H9 (cell line): ENCODE results near the gene MPP2. TPM values are rescaled to one million over a fixed set of nuclear protein-coding genes. Genes with fewer than 3 reads are reported as not detected.

ENCODE experiments used
- DNase-seq: peaks from one replicate; pipeline ENCODE4 v3.0.0-alpha.2; 2017
- H2AFZ ChIP-seq: one replicate; pipeline ENCODE4 v1.6.1; 2013; ENCODE audit warnings: mild to moderate bottlenecking, low read length, control low read depth, moderate library complexity
- H2AK5ac ChIP-seq: 2 replicates; pipeline ENCODE4 v1.6.1; 2013; ENCODE audit warnings: low read length, control low read depth, mixed read lengths; ENCODE audit not compliant: insufficient read length
- H2BK120ac ChIP-seq: one replicate; pipeline ENCODE4 v1.6.1; 2013; ENCODE audit warnings: low read depth, mild to moderate bottlenecking, low read length, control low read depth, inconsistent platforms; ENCODE audit not compliant: poor library complexity, severe bottlenecking
- H2BK12ac ChIP-seq: 2 replicates; pipeline ENCODE4 v1.6.1; 2013; ENCODE audit warnings: low read length, control low read depth, mixed read lengths, low read depth; ENCODE audit not compliant: insufficient read length
- H2BK15ac ChIP-seq: 2 replicates; pipeline ENCODE4 v1.6.1; 2013; ENCODE audit warnings: low read depth, low read length, control low read depth
- H2BK20ac ChIP-seq: one replicate; pipeline ENCODE4 v1.6.1; 2013; ENCODE audit warnings: low read depth, mild to moderate bottlenecking, low read length, control low read depth, inconsistent platforms; ENCODE audit not compliant: poor library complexity, severe bottlenecking
- H2BK5ac ChIP-seq: 2 replicates; pipeline ENCODE4 v1.6.1; 2013; ENCODE audit warnings: low read length, control low read depth, mixed read lengths; ENCODE audit not compliant: insufficient read length
- H3K14ac ChIP-seq: 2 replicates; pipeline ENCODE4 v1.6.1; 2013; ENCODE audit warnings: low read length, control low read depth; ENCODE audit not compliant: insufficient read depth
- H3K18ac ChIP-seq: 2 replicates; pipeline ENCODE4 v1.6.1; 2013; ENCODE audit warnings: low read depth, mild to moderate bottlenecking, mixed read lengths, low read length, control low read depth; ENCODE audit not compliant: insufficient read length
- H3K23ac ChIP-seq: 2 replicates; pipeline ENCODE4 v1.6.1; 2013; ENCODE audit warnings: low read length, control low read depth, mixed read lengths, low read depth; ENCODE audit not compliant: insufficient read length
- H3K23me2 ChIP-seq: 2 replicates; pipeline ENCODE4 v1.6.1; 2013; ENCODE audit warnings: low read depth, mild to moderate bottlenecking, mixed read lengths, low read length, control low read depth; ENCODE audit not compliant: insufficient read length, poor library complexity, severe bottlenecking
- H3K27ac ChIP-seq: 2 replicates; pipeline ENCODE4 v1.5.1; 2013; ENCODE audit warnings: low read length, control low read depth, mixed read lengths, low read depth; ENCODE audit not compliant: insufficient read length
- H3K27me3 ChIP-seq: 2 replicates; pipeline ENCODE4 v1.6.1; 2013; ENCODE audit warnings: low read length, control low read depth, inconsistent platforms; ENCODE audit not compliant: insufficient read depth
- H3K4ac ChIP-seq: 2 replicates; pipeline ENCODE4 v1.6.1; 2013; ENCODE audit warnings: low read depth, mild to moderate bottlenecking, control low read depth, inconsistent platforms, low read length, moderate library complexity
- H3K4me1 ChIP-seq: 2 replicates; pipeline ENCODE4 v1.6.1; 2013; ENCODE audit warnings: low read length, control low read depth, inconsistent platforms; ENCODE audit not compliant: insufficient read depth
- H3K4me2 ChIP-seq: 2 replicates; pipeline ENCODE4 v1.6.1; 2013; ENCODE audit warnings: low read length, control low read depth, mixed read lengths; ENCODE audit not compliant: insufficient read length, insufficient read depth
- H3K56ac ChIP-seq: 2 replicates; pipeline ENCODE4 v1.6.1; 2013; ENCODE audit warnings: low read depth, mild to moderate bottlenecking, mixed read lengths, low read length, control low read depth; ENCODE audit not compliant: insufficient read length
- H3K79me1 ChIP-seq: 2 replicates; pipeline ENCODE4 v1.6.1; 2013; ENCODE audit warnings: low read depth, mild to moderate bottlenecking, moderate library complexity, low read length, control low read depth, inconsistent platforms; ENCODE audit not compliant: insufficient read depth, poor library complexity, severe bottlenecking
- H3K79me2 ChIP-seq: 2 replicates; pipeline ENCODE4 v1.6.1; 2013; ENCODE audit warnings: low read length, control low read depth, inconsistent platforms; ENCODE audit not compliant: insufficient read depth
- H3K9ac ChIP-seq: 2 replicates; pipeline ENCODE4 v1.6.1; 2013; ENCODE audit warnings: low read length, control low read depth, mixed read lengths; ENCODE audit not compliant: insufficient read length; ENCODE audit errors: extremely low read depth
- H3K9me3 ChIP-seq: one replicate; pipeline ENCODE4 v1.6.1; 2013; ENCODE audit warnings: low read depth, low read length, inconsistent platforms; ENCODE audit not compliant: control insufficient read depth
- H3T11ph ChIP-seq: one replicate; pipeline ENCODE4 v1.6.1; 2013; ENCODE audit warnings: mild to moderate bottlenecking, low read length, control low read depth, inconsistent platforms
- H4K20me1 ChIP-seq: one replicate; pipeline ENCODE4 v1.6.1; 2013; ENCODE audit not compliant: control insufficient read depth, insufficient read length, insufficient read depth
- H4K5ac ChIP-seq: 2 replicates; pipeline ENCODE4 v1.6.1; 2013; ENCODE audit warnings: low read depth, mild to moderate bottlenecking, mixed read lengths, low read length, control low read depth; ENCODE audit not compliant: insufficient read length
- H4K8ac ChIP-seq: replicated peaks from 2 replicates; pipeline ENCODE4 v1.6.1; 2013; ENCODE audit warnings: low read length, control low read depth, mixed read lengths, low read depth; ENCODE audit not compliant: insufficient read length
- H4K91ac ChIP-seq: 2 replicates; pipeline ENCODE4 v1.6.1; 2013; ENCODE audit warnings: low read depth, mild to moderate bottlenecking, moderate library complexity, mixed read lengths, low read length, control low read depth; ENCODE audit not compliant: insufficient read length
- H3K27ac Mint-ChIP-seq, 3 experiments: 2 replicates in 2 of 3; 3 replicates in 1 of 3; pipeline ENCODE4 v1.8.0; 2020 to 2021; ENCODE audit warnings: mixed read lengths in 3 of 3, mild to moderate bottlenecking in 1 of 3, moderate library complexity in 1 of 3
- H3K27me3 Mint-ChIP-seq: 2 replicates; pipeline ENCODE4 v1.8.0; 2021; ENCODE audit warnings: low read depth, mild to moderate bottlenecking, moderate library complexity, mixed read lengths
- H3K36me3 Mint-ChIP-seq, 3 experiments: 2 replicates in 2 of 3; 3 replicates in 1 of 3; pipeline ENCODE4 v1.8.0; 2020 to 2021; ENCODE audit warnings: low read depth in 3 of 3, mixed read lengths in 3 of 3; ENCODE audit not compliant: insufficient read depth in 1 of 3
- H3K4me1 Mint-ChIP-seq, 2 experiments: 2 replicates each; pipeline ENCODE4 v1.8.0; 2020; ENCODE audit warnings: mixed read lengths in 2 of 2
- H3K4me3 Mint-ChIP-seq, 2 experiments: 2 replicates in 1 of 2; 3 replicates in 1 of 2; pipeline ENCODE4 v1.8.0; 2020 to 2021; ENCODE audit warnings: mild to moderate bottlenecking in 2 of 2, mixed read lengths in 2 of 2, moderate library complexity in 1 of 2
- H3K9me3 Mint-ChIP-seq, 2 experiments: 2 replicates in 1 of 2; 3 replicates in 1 of 2; pipeline ENCODE4 v1.8.0; 2020; ENCODE audit warnings: mild to moderate bottlenecking in 2 of 2, mixed read lengths in 2 of 2, moderate library complexity in 1 of 2
- WGBS: extraction: QIAGEN DNeasy Blood & Tissue Kit; methylation state at CpG from one replicate; pipeline ENCODE4 v1.1.7; 2013; ENCODE audit warnings: missing lambda C conversion rate, low lambda C conversion rate, mixed read lengths; ENCODE audit not compliant: insufficient read length; ENCODE audit errors: extremely low coverage; 5-methylcytosine and 5-hydroxymethylcytosine counted together
- total RNA-seq: library from RNA; stranded (reverse); gene quantifications from 2 replicates; pipeline ENCODE4 v1.2.1, GENCODE V29; 2021
- TF ChIP-seq, protein P1 (sequence below): fragments of 200-600 bp; sonication (generic); conservative IDR thresholded peaks from 3 replicates; pipeline ENCODE4 v1.8.0; 2021; ENCODE audit warnings: antibody characterized with exemption, mild to moderate bottlenecking

Gene MPP2
- total RNA-seq, 1 experiment from 2014 or later, result 16.3 TPM

DNA sequence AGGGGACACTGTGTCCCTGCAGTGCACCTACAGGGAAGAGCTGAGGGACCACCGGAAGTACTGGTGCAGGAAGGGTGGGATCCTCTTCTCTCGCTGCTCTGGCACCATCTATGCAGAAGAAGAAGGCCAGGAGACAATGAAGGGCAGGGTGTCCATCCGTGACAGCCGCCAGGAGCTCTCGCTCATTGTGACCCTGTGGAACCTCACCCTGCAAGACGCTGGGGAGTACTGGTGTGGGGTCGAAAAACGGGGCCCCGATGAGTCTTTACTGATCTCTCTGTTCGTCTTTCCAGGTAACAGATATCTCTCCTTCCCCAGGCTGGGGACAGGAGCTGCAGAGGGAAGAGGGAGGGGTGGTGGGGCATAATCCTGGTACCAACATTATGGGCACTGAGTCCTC lies 58.7 kb downstream of the MPP2 start:
- H3K18ac ChIP-seq, result no peak overlapping the region
- peaks cover 13 to 19% of the 10 kb centered on the region in 2 experiments for H3K4me1 Mint-ChIP-seq
- H3K79me2 ChIP-seq, result no peaks in the 10 kb centered on the region
- no peaks in the 10 kb centered on the region for H3K9me3 ChIP-seq
- no peaks in the 10 kb centered on the region for H3K36me3 Mint-ChIP-seq
- TF ChIP-seq, protein P1, sequence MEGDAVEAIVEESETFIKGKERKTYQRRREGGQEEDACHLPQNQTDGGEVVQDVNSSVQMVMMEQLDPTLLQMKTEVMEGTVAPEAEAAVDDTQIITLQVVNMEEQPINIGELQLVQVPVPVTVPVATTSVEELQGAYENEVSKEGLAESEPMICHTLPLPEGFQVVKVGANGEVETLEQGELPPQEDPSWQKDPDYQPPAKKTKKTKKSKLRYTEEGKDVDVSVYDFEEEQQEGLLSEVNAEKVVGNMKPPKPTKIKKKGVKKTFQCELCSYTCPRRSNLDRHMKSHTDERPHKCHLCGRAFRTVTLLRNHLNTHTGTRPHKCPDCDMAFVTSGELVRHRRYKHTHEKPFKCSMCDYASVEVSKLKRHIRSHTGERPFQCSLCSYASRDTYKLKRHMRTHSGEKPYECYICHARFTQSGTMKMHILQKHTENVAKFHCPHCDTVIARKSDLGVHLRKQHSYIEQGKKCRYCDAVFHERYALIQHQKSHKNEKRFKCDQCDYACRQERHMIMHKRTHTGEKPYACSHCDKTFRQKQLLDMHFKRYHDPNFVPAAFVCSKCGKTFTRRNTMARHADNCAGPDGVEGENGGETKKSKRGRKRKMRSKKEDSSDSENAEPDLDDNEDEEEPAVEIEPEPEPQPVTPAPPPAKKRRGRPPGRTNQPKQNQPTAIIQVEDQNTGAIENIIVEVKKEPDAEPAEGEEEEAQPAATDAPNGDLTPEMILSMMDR, result no peak
- H4K8ac ChIP-seq, result no peak overlapping the region
- WGBS, result no CpG with 5 or more reads among the region's 10 CpGs
- no peak overlapping the region for H4K91ac ChIP-seq
- no peak overlapping the region for H3K27ac ChIP-seq
- H3K79me1 ChIP-seq, result no peaks in the 10 kb centered on the region
- H3K23me2 ChIP-seq, result no peaks in the 10 kb centered on the region
- no peak overlapping the region for H3K9ac ChIP-seq
- no peak overlapping the region; a peak in 1 of 7 replicates for H3K27ac Mint-ChIP-seq
- H3K27me3 Mint-ChIP-seq, result peaks cover 11% of the 10 kb centered on the region
- H2BK20ac ChIP-seq, result no peak overlapping the region
- peaks cover 4% of the 10 kb centered on the region for H3K4me1 ChIP-seq
- H3K4ac ChIP-seq, result no peak overlapping the region
- no peak overlapping the region for H2BK12ac ChIP-seq
- no peaks in the 10 kb centered on the region for H4K20me1 ChIP-seq
- H3T11ph ChIP-seq, result no peak overlapping the region
- H2BK120ac ChIP-seq, result no peak overlapping the region
- H3K56ac ChIP-seq, result no peak overlapping the region
- no peak for DNase-seq
- H3K27me3 ChIP-seq, result no peaks in the 10 kb centered on the region; the same call in 1 of the 2 replicates
- no peak overlapping the region for H2AK5ac ChIP-seq
- H3K9me3 Mint-ChIP-seq, result no peaks in the 10 kb centered on the region; a peak in 1 of 5 replicates
- H4K5ac ChIP-seq, result no peak overlapping the region
- no peak overlapping the region for H2BK15ac ChIP-seq
- H3K4me3 Mint-ChIP-seq, result no peak overlapping the region
- no peak overlapping the region for H3K4me2 ChIP-seq
- no peak overlapping the region for H2BK5ac ChIP-seq
- no peak overlapping the region for H3K23ac ChIP-seq
- H3K14ac ChIP-seq, result no peak overlapping the region
- no peak overlapping the region for H2AFZ ChIP-seq
